Spleen (tissue), 11 donors: ENCODE results near the gene YLPM1. TPM values are rescaled to one million over a fixed set of nuclear protein-coding genes. Genes with fewer than 3 reads are reported as not detected.

Experiments used
- DNase-seq: peaks from one replicate; pipeline ENCODE4 v3.0.0-alpha.2; 2020
- H3K27ac ChIP-seq, 8 donors: fragments of 200-600 bp; sonication (generic) in 7 of 8; 1 replicate in 4 of 8; 2 replicates in 4 of 8; pipeline versions ENCODE4 v1.5.0 to v1.8.0; 2016 to 2021; ENCODE audit warnings: inconsistent platforms in 4 of 8, mild to moderate bottlenecking in 4 of 8, moderate library complexity in 1 of 8
- H3K27me3 ChIP-seq, 7 donors: fragments of 200-600 bp; sonication (generic) in 6 of 7; replicated peaks in 1 of 7; 1 replicate in 4 of 7; 2 replicates in 3 of 7; pipeline versions ENCODE4 v1.5.0 to v1.8.0; 2016 to 2021; ENCODE audit warnings: inconsistent platforms in 3 of 7, mild to moderate bottlenecking in 1 of 7
- H3K36me3 ChIP-seq, 6 donors: fragments of 200-600 bp; sonication (generic) in 5 of 6; 1 replicate in 4 of 6; 2 replicates in 2 of 6; pipeline versions ENCODE4 v1.5.0 to v1.8.0; 2016 to 2021; ENCODE audit warnings: inconsistent platforms in 2 of 6
- H3K4me1 ChIP-seq, 6 donors: fragments of 200-600 bp; sonication (generic) in 5 of 6; 1 replicate in 3 of 6; 2 replicates in 3 of 6; pipeline versions ENCODE4 v1.5.0 to v1.8.0; 2016 to 2021; ENCODE audit warnings: inconsistent platforms in 3 of 6
- H3K4me3 ChIP-seq, 8 donors: fragments of 200-600 bp; sonication (generic) in 7 of 8; 1 replicate in 4 of 8; 2 replicates in 4 of 8; pipeline versions ENCODE4 v1.5.0 to v1.8.0; 2016 to 2021; ENCODE audit warnings: inconsistent platforms in 4 of 8, mild to moderate bottlenecking in 4 of 8, moderate library complexity in 2 of 8
- H3K9me3 ChIP-seq, 8 donors: fragments of 200-600 bp; sonication (generic) in 7 of 8; 1 replicate in 4 of 8; 2 replicates in 4 of 8; pipeline versions ENCODE4 v1.5.0 to v1.8.0; 2016 to 2021; ENCODE audit warnings: inconsistent platforms in 4 of 8
- CTCF ChIP-seq, 11 experiments: fragments of 200-600 bp in 7 of 11; fragments of 450-650 bp in 4 of 11; sonication (generic) in 4 of 11; IDR thresholded peaks in 8 of 11; conservative IDR thresholded peaks in 3 of 11; 1 replicate in 7 of 11; 2 replicates in 4 of 11; pipeline versions ENCODE4 v1.4.0 to v1.8.0; 2016 to 2021; ENCODE audit warnings: antibody characterized with exemption in 11 of 11, inconsistent platforms in 4 of 11, mild to moderate bottlenecking in 1 of 11
- POLR2A ChIP-seq, 3 donors: fragments of 450-650 bp; IDR thresholded peaks; one replicate each; pipeline ENCODE4 v1.5.1; 2017; ENCODE audit warnings: antibody characterized with exemption in 3 of 3, mild to moderate bottlenecking in 1 of 3
- POLR2AphosphoS5 ChIP-seq, 3 donors: sonication (generic); formaldehyde crosslinking; IDR thresholded peaks; one replicate each; pipeline ENCODE4 v1.5.1; 2017; ENCODE audit warnings: antibody characterized with exemption in 3 of 3
- WGBS, 5 donors: extraction: QIAGEN DNeasy Blood & Tissue Kit in 3 of 5; methylation state at CpG; one replicate each; pipeline versions ENCODE4 v1.1.5 to v1.1.7; 2013 to 2018; 5-methylcytosine and 5-hydroxymethylcytosine counted together
- intact Hi-C: fragments of 100-400 bp; cut with DNase I; formaldehyde crosslinking; loops from one replicate; pipeline ENCODE4 v1.15.0; 2023; ENCODE audit warnings: low total_unique reads
- polyA plus RNA-seq, 3 donors: library from polyadenylated mRNA; stranded (reverse); fragments of 200-250 nt; gene quantifications; one replicate each; pipeline ENCODE4 v1.2.1, GENCODE V29; 2013
- total RNA-seq, 7 donors: library from RNA; depleted of rRNA in 3 of 7; stranded (reverse); fragments of >200 nt in 3 of 7; fragmentation: NEBNext Ultra II Directional in 4 of 7; extraction: Animal tissue kit (Norgen Biotek cat#: 25700) in 4 of 7; gene quantifications; one replicate each; pipeline versions ENCODE4 v1.1.0 to v1.2.1, GENCODE V29; 2016 to 2021
- donor health status: healthy with polysubstance abuse.
- donor health status: DM: no; HTN: no; CAD: no; lungs with moderate emphysema.
- donor health status: DM: no; HTN: no; CAD: no.
- donor health status: Bipolar disorder and iron deficiency.
- donor health status: healthy.
- donor health status: DM: no; HTN: no; CAD: no.
- donor health status: DM: yes; HTN: yes; CAD: no.

The YLPM1 gene
- total and polyA plus RNA-seq, 10 donors: 12.1 to 100 (median 71.1) TPM

- intact Hi-C loops: loop anchor here (5.0 to 10.0 kb wide), 2 partner anchors 44 to 222 kb away; no protein-coding TSS in a partner anchor
- H3K27me3 ChIP-seq: no peaks in the 10 kb centered on the region
- no peak overlapping the region for H3K4me3 ChIP-seq
- peaks cover 0 to 40% (median 12%) of the 10 kb centered on the region in 6 donors for H3K4me1 ChIP-seq
- no peaks in the 10 kb centered on the region for H3K36me3 ChIP-seq
- no peaks in the 10 kb centered on the region for H3K9me3 ChIP-seq
- 31 to 68% (median 48%) methylated on average over 2 to 9 of the region's 9 CpGs for WGBS, 5 donors
- TF ChIP-seq POLR2AphosphoS5 (IDR thresholded peaks at IDR 0.05) (peak in 1 of 3 donors; percentile 35), POLR2A (IDR thresholded peaks at IDR 0.05) (no peak)
- no peak overlapping the region for H3K27ac ChIP-seq
- peak; percentile 77 for DNase-seq
Observed at GRCh38 chr14:74863274-74863673, 100.2 kb downstream of the YLPM1 start.

- Histone ChIP-seq H3K4me3 (no peak overlapping the region), H3K27me3 (no peaks in the 10 kb centered on the region), H3K9me3 (no peaks in the 10 kb centered on the region), H3K27ac (no peak overlapping the region), H3K36me3 (no peaks in the 10 kb centered on the region), H3K4me1 (peaks cover 0 to 42% (median 12%) of the 10 kb centered on the region in 6 donors)
- no peak for TF ChIP-seq POLR2A (IDR thresholded peaks at IDR 0.05)
- no peak for TF ChIP-seq POLR2AphosphoS5 (IDR thresholded peaks at IDR 0.05)
- no peak for TF ChIP-seq CTCF (IDR thresholded peaks at IDR 0.05 in 8 of 11, conservative IDR thresholded peaks at IDR 0.05 in 3 of 11)
- no peak for DNase-seq
- 80 to 89% (median 83%) methylated on average over 9 of the region's 9 CpGs for WGBS, 5 donors
- intact Hi-C loops: loop anchor here (5.0 to 10.0 kb wide), 2 partner anchors 43 to 221 kb away; no protein-coding TSS in a partner anchor
Observed at GRCh38 chr14:74864198-74864597, 101.1 kb downstream of the YLPM1 start.

- no peak for TF ChIP-seq CTCF (IDR thresholded peaks at IDR 0.05 in 8 of 11, conservative IDR thresholded peaks at IDR 0.05 in 3 of 11)
- no peak for TF ChIP-seq POLR2AphosphoS5 (IDR thresholded peaks at IDR 0.05)
- no peak for TF ChIP-seq POLR2A (IDR thresholded peaks at IDR 0.05)
- Histone ChIP-seq H3K36me3 (no peaks in the 10 kb centered on the region), H3K9me3 (no peaks in the 10 kb centered on the region), H3K4me1 (peaks cover 0 to 42% (median 12%) of the 10 kb centered on the region in 6 donors), H3K27ac (no peak overlapping the region), H3K27me3 (no peaks in the 10 kb centered on the region), H3K4me3 (no peak overlapping the region)
- 90 to 96% (median 94%) methylated on average over 5 of the region's 5 CpGs for WGBS, 5 donors
- intact Hi-C loops: loop anchor here (10.0 kb wide), 1 partner anchor 220 kb away; no protein-coding TSS in a partner anchor
- DNase-seq: no peak
Observed at GRCh38 chr14:74865156-74865555, 102.0 kb downstream of the YLPM1 start.

GRCh38 chr14:74866708-74867389 is 103.7 kb downstream of the YLPM1 start:
- DNase-seq: no peak
- Histone ChIP-seq H3K4me1 (peaks cover 0 to 31% (median 10%) of the 10 kb centered on the region in 6 donors), H3K36me3 (no peaks in the 10 kb centered on the region), H3K9me3 (no peaks in the 10 kb centered on the region), H3K27me3 (no peaks in the 10 kb centered on the region), H3K4me3 (no peak overlapping the region), H3K27ac (peak overlapping the region in 2 of 8 donors; percentile 29 to 66)
- intact Hi-C loops: loop anchor here (10.0 kb wide), 1 partner anchor 218 kb away; no protein-coding TSS in a partner anchor
- 74 to 85% (median 84%) methylated on average over 3 of the region's 3 CpGs for WGBS, 5 donors
- TF ChIP-seq POLR2AphosphoS5 (IDR thresholded peaks at IDR 0.05) (no peak), CTCF (IDR thresholded peaks at IDR 0.05 in 8 of 11, conservative IDR thresholded peaks at IDR 0.05 in 3 of 11) (no peak), POLR2A (IDR thresholded peaks at IDR 0.05) (no peak)
